GM23338 (cell line): ENCODE results near the gene FUNDC2. TPM values are rescaled to one million over a fixed set of nuclear protein-coding genes. Genes with fewer than 3 reads are reported as not detected.

Experiments used
- ETS1 ChIP-seq: IDR thresholded peaks from 2 replicates; pipeline ENCODE4 v1.6.1; 2016; ENCODE audit warnings: antibody characterized with exemption
- EZH2 ChIP-seq: fragments of 200-600 bp; sonication (generic); IDR thresholded peaks from one replicate; pipeline ENCODE4 v1.8.0; 2017; ENCODE audit warnings: antibody characterized with exemption, mild to moderate bottlenecking, low read depth; ENCODE audit not compliant: unreplicated experiment
- NANOG ChIP-seq: IDR thresholded peaks from 2 replicates; pipeline ENCODE4 v1.6.1; 2016; ENCODE audit warnings: antibody characterized with exemption, borderline replicate concordance
- POLR2AphosphoS5 ChIP-seq: IDR thresholded peaks from 2 replicates; pipeline ENCODE4 v1.6.1; 2016; ENCODE audit warnings: antibody characterized with exemption, low read depth
- REST ChIP-seq: IDR thresholded peaks from one replicate; pipeline ENCODE4 v1.6.1; 2018; ENCODE audit warnings: antibody characterized with exemption; ENCODE audit not compliant: unreplicated experiment
- ZNF114 ChIP-seq: fragments of 250-450 bp; sonication (Bioruptor Pico); IDR thresholded peaks from 2 replicates; pipeline ENCODE4 v1.5.0; 2020; ENCODE audit warnings: mild to moderate bottlenecking, moderate library complexity
- ZNF331 ChIP-seq: fragments of 250-450 bp; sonication (Bioruptor Pico); IDR thresholded peaks from 2 replicates; pipeline ENCODE4 v1.5.0; 2020; ENCODE audit warnings: low read depth, mild to moderate bottlenecking, moderate library complexity
- ZNF462 ChIP-seq: fragments of 250-450 bp; sonication (Bioruptor Pico); IDR thresholded peaks from 2 replicates; pipeline ENCODE4 v1.5.0; 2020; ENCODE audit warnings: mild to moderate bottlenecking, moderate library complexity
- polyA plus RNA-seq: library from polyadenylated mRNA; unstranded; fragments of >200 nt; fragmentation: Nextera tagmentation; extraction: Ambion mirVana; gene quantifications from 2 replicates; pipeline ENCODE4 v1.2.1, GENCODE V29; 2016
- total RNA-seq: library from RNA; depleted of rRNA; stranded (reverse); fragments of >200 nt; shearing (Covaris generic); gene quantifications from 2 replicates; pipeline ENCODE4 v1.2.3, GENCODE V29; 2014

The FUNDC2 gene
- total and polyA plus RNA-seq, 2 experiments from 2014 or later = 28.6 to 58.5 TPM

GRCh38 chrX:155027509-155028066 is 944 bp downstream of the FUNDC2 start (continued):
- TF ChIP-seq ZNF462 (CRISPR knock-in tag) (no peak), REST (no peak), POLR2AphosphoS5 (no peak), ZNF331 (CRISPR knock-in tag) (no peak), EZH2 (no peak), ETS1 (no peak), ZNF114 (CRISPR knock-in tag) (no peak), NANOG (no peak)
